22Rv1 (cell line): ENCODE data around the gene ATG4C.
"Not testable (repeated sequence)": the region's sequence is repeated elsewhere in the genome, so short reads cannot be mapped to it uniquely, and the experiment has no call there.

Experiments used
- H3K27ac ChIP-seq: fragments of 450-650 bp; 2 replicates; pipeline ENCODE4 v1.5.1; 2017
- CTCF ChIP-seq: fragments of 450-650 bp; IDR thresholded peaks from 2 replicates; pipeline ENCODE4 v1.5.1; 2017; ENCODE audit warnings: mild to moderate bottlenecking
- ZFX ChIP-seq: fragments of 450-650 bp; IDR thresholded peaks from 2 replicates; pipeline ENCODE4 v1.6.1; 2017; ENCODE audit warnings: antibody characterized with exemption, borderline replicate concordance

Gene ATG4C

GRCh38 chr1:62753031-62753965 lies 30.6 kb upstream of the ATG4C start:
- no peak overlapping the region for H3K27ac ChIP-seq
- TF ChIP-seq ZFX (no peak), CTCF (no peak)

GRCh38 chr1:62754938-62755337 lies 29.0 kb upstream of the ATG4C start:
- not testable (repeated sequence) for H3K27ac ChIP-seq

GRCh38 chr1:62756255-62756884 lies 27.6 kb upstream of the ATG4C start:
- H3K27ac ChIP-seq, result not testable (repeated sequence)

- H3K27ac ChIP-seq, result not testable (repeated sequence)
These were observed 24.6 kb upstream of the ATG4C start for GRCh38 chr1:62759232-62759875.

GRCh38 chr1:62760021-62760782 lies 23.7 kb upstream of the ATG4C start:
- not testable (repeated sequence) for H3K27ac ChIP-seq

GRCh38 chr1:62761223-62761870 lies 22.6 kb upstream of the ATG4C start:
- not testable (repeated sequence) for H3K27ac ChIP-seq

- H3K27ac ChIP-seq, result not testable (repeated sequence)
These were observed 21.9 kb upstream of the ATG4C start for GRCh38 chr1:62762027-62762426.

GRCh38 chr1:62765981-62766380 lies 18.0 kb upstream of the ATG4C start:
- TF ChIP-seq ZFX (no peak), CTCF (no peak)
- no peak overlapping the region for H3K27ac ChIP-seq

- H3K27ac ChIP-seq, result not testable (repeated sequence)
These were observed 15.4 kb upstream of the ATG4C start for GRCh38 chr1:62768551-62768950.

GRCh38 chr1:62772607-62773295 lies 11.2 kb upstream of the ATG4C start:
- no peak for TF ChIP-seq CTCF
- TF ChIP-seq ZFX, result no peak
- no peak overlapping the region for H3K27ac ChIP-seq
